Measurements from ENCODE around the gene CAMK2D. TPM values are rescaled to one million over a fixed set of nuclear protein-coding genes. Genes with fewer than 3 reads are reported as not detected.

Gene CAMK2D
- total and polyA plus RNA-seq, 12 donors = 55.6 to 286 (median 221) TPM

GRCh38 chr4:113666386-113667114 lies 95.0 kb downstream of the CAMK2D start:
- TF ChIP-seq CTCF (IDR thresholded peaks at IDR 0.05) = no peak
- no peak overlapping the region for H3K4me3 ChIP-seq
- 67 to 69% methylated on average over 8 of the region's 8 CpGs for WGBS, 2 donors
- intact Hi-C loops (cut with DNase I) = no loop called here
- DNase-seq (no peak), ATAC-seq (peak in 2 of 8 donors; percentile 36 to 54)
- H3K9me3 ChIP-seq = no peaks in the 10 kb centered on the region
- peak overlapping the region in 7 of 10 donors; percentile 19 to 54 (median 41) for H3K27ac ChIP-seq
- H3K4me1 ChIP-seq = peaks cover 0 to 43% (median 30%) of the 10 kb centered on the region in 9 donors
- H3K36me3 ChIP-seq = peaks cover 0 to 9% (median 0%) of the 10 kb centered on the region in 9 donors
- no peaks in the 10 kb centered on the region for H3K27me3 ChIP-seq

- 92% methylated on average over 1 of the region's 1 CpG for WGBS, 2 donors
- no peak for ATAC-seq
- H3K27ac ChIP-seq = peak overlapping the region in 3 of 10 donors; percentile 18 to 54 (median 45)
Measured at GRCh38 chr4:113665036-113665435, 96.5 kb downstream of the CAMK2D start.

GRCh38 chr4:113662581-113662980 lies 99.0 kb downstream of the CAMK2D start:
- 68 to 72% methylated on average over 3 of the region's 3 CpGs for WGBS, 2 donors
- intact Hi-C loops (cut with DNase I) = no loop called here
- H3K4me3 ChIP-seq = no peak overlapping the region
- no peak for DNase-seq
- H3K4me1 ChIP-seq = peaks cover 0 to 51% (median 36%) of the 10 kb centered on the region in 9 donors
- no peak for TF ChIP-seq CTCF (IDR thresholded peaks at IDR 0.05)
- peak overlapping the region in 1 of 10 donors; percentile 0 for H3K27ac ChIP-seq
- no peaks in the 10 kb centered on the region for H3K9me3 ChIP-seq
- no peak for ATAC-seq
- H3K27me3 ChIP-seq = no peaks in the 10 kb centered on the region
- peaks cover 0 to 23% (median 0%) of the 10 kb centered on the region in 9 donors for H3K36me3 ChIP-seq

More at GRCh38 chr4:113665036-113665435, 96.5 kb downstream of the CAMK2D start:
- DNase-seq = no peak
- Histone ChIP-seq H3K9me3 (no peaks in the 10 kb centered on the region), H3K36me3 (peaks cover 0 to 17% (median 0%) of the 10 kb centered on the region in 9 donors), H3K4me3 (no peak overlapping the region), H3K4me1 (peaks cover 0 to 43% (median 25%) of the 10 kb centered on the region in 9 donors), H3K27me3 (no peaks in the 10 kb centered on the region)
- TF ChIP-seq CTCF (IDR thresholded peaks at IDR 0.05) = no peak
- intact Hi-C loops (cut with DNase I) = no loop called here

- Histone ChIP-seq H3K27me3 (no peaks in the 10 kb centered on the region), H3K4me1 (peaks cover 0 to 44% (median 25%) of the 10 kb centered on the region in 9 donors), H3K27ac (peak overlapping the region in 3 of 10 donors; percentile 2 to 51 (median 17)), H3K36me3 (peaks cover 0 to 23% (median 0%) of the 10 kb centered on the region in 9 donors), H3K4me3 (no peak overlapping the region), H3K9me3 (no peaks in the 10 kb centered on the region)
- no peak for TF ChIP-seq CTCF (IDR thresholded peaks at IDR 0.05)
- DNase-seq (no peak), ATAC-seq (no peak)
- 96% methylated on average over 1 of the region's 1 CpG for WGBS, 2 donors
- intact Hi-C loops (cut with DNase I) = no loop called here
Measured at GRCh38 chr4:113659127-113659526, 102.4 kb downstream of the CAMK2D start.

All from heart right ventricle (tissue), 16 donors.